Aorta (tissue), 5 donors: ENCODE measurements around the gene GCHFR. TPM values are rescaled to one million over a fixed set of nuclear protein-coding genes. Genes with fewer than 3 reads are reported as not detected.
A peak's percentile ranks its signal among the peaks of the same experiment; 100 is the strongest.

Source experiments
- ATAC-seq: fragments of 200-7000 bp; cut with Tn5 transposase; one replicate; pipeline ENCODE4 v1.9.1; 2022; ENCODE audit warnings: moderate library complexity; ENCODE audit not compliant: low FRiP score
- DNase-seq, 2 donors: peaks; one replicate each; pipeline ENCODE4 v3.0.0-alpha.2; 2020
- H3K27ac ChIP-seq, 2 donors: one replicate each; pipeline ENCODE4 v1.5.1; 2013; ENCODE audit warnings: low read length in 2 of 2, mild to moderate bottlenecking in 2 of 2, moderate library complexity in 2 of 2, control low read depth in 1 of 2, inconsistent platforms in 1 of 2, low read depth in 1 of 2
- H3K27me3 ChIP-seq, 2 donors: one replicate each; pipeline ENCODE4 v1.6.1; 2013; ENCODE audit warnings: control low read depth in 1 of 2, low read length in 1 of 2, mild to moderate bottlenecking in 1 of 2, moderate library complexity in 1 of 2; ENCODE audit not compliant: insufficient read depth in 2 of 2, control insufficient read depth in 1 of 2
- H3K36me3 ChIP-seq, 2 donors: one replicate each; pipeline ENCODE4 v1.6.1; 2013; ENCODE audit warnings: control low read depth in 1 of 2, low read length in 1 of 2, mild to moderate bottlenecking in 1 of 2; ENCODE audit not compliant: insufficient read depth in 2 of 2, control insufficient read depth in 1 of 2
- H3K4me1 ChIP-seq, 2 donors: one replicate each; pipeline ENCODE4 v1.6.1; 2013; ENCODE audit warnings: low read length in 2 of 2, control low read depth in 1 of 2, mild to moderate bottlenecking in 1 of 2, moderate library complexity in 1 of 2; ENCODE audit not compliant: insufficient read depth in 2 of 2, control insufficient read depth in 1 of 2
- H3K4me3 ChIP-seq, 2 donors: one replicate each; pipeline ENCODE4 v1.5.1; 2013; ENCODE audit warnings: low read length in 2 of 2, control low read depth in 1 of 2, mild to moderate bottlenecking in 1 of 2
- H3K9me3 ChIP-seq: one replicate; pipeline ENCODE4 v1.6.1; 2013; ENCODE audit warnings: mild to moderate bottlenecking, low read length; ENCODE audit not compliant: control insufficient read depth
- WGBS, 2 donors: extraction: QIAGEN DNeasy Blood & Tissue Kit; methylation state at CpG; one replicate each; pipeline ENCODE4 v1.1.7; 2013; 5-methylcytosine and 5-hydroxymethylcytosine counted together
- intact Hi-C, 2 donors: fragments of 100-400 bp; cut with DNase I; formaldehyde crosslinking; loops; one replicate each; pipeline versions ENCODE4 v1.14.2 to v1.15.0; 2022
- polyA plus RNA-seq, 2 donors: library from polyadenylated mRNA; stranded (reverse); fragments of 200-250 nt; gene quantifications; one replicate each; pipeline ENCODE4 v1.2.3, GENCODE V29; 2013
- total RNA-seq, 2 donors: library from RNA; stranded (reverse); fragmentation: NEBNext Ultra II Directional; extraction: Animal tissue kit (Norgen Biotek cat#: 25700); gene quantifications; one replicate each; pipeline ENCODE4 v1.2.1, GENCODE V29; 2021
- donor health status: healthy with polysubstance abuse.
- donor health status: Bipolar disorder and iron deficiency.
- donor health status: DM: no; HTN: no; CAD: no.
- donor health status: DM: no; HTN: no; CAD: no.
- donor health status: DM: yes; HTN: yes; CAD: no.

Gene GCHFR
- total and polyA plus RNA-seq, 4 donors, result 4.5 to 48.2 (median 14.3) TPM

GRCh38 chr15:40792394-40792793, 28.5 kb downstream of the GCHFR start:
- 92 to 95% methylated on average over 3 of the region's 3 CpGs for WGBS, 2 donors
- Histone ChIP-seq H3K4me1 (no peaks in the 10 kb centered on the region), H3K27me3 (no peaks in the 10 kb centered on the region), H3K27ac (no peak overlapping the region), H3K4me3 (no peak overlapping the region), H3K36me3 (no peaks in the 10 kb centered on the region), H3K9me3 (no peaks in the 10 kb centered on the region)
- DNase-seq (peak in 1 of 2 donors; percentile 14), ATAC-seq (no peak)
- intact Hi-C loops, result no loop called here

DNA sequence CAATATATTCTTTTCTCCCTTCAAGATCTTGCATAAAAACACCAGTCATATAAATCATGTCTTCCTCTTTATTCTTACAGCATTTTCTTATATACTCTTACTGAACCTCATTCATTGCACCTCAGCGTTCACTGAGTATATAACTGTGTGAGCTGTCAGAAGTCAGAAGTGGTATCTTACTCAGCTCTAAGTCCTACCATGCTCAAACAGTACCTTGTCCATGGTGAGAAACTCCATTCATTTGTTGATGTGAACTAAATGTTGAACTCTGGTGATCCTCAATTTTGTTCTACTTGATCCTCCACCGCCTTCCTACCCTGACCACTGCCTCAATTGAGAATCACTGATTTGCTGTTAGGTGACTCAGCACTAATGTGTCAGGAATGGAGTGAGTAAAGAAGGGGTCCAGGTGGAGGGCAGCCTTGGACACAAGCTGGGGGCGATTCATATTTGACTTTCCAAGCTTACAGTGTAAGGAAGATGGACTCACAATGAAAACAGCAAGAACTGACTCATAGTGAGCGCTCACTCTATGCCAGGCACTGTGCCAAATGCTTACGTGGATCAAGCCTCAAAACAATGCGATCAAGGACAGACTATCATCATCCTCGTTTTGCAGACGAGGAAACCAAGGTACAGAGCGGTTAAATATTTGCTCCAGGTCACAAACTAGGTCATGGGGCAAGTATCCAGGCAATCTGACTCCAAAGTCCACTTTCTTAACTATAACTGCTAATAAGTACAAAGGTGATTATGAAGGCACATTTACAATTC, 29.5 kb downstream of the GCHFR start:
- Histone ChIP-seq H3K27me3 (no peaks in the 10 kb centered on the region), H3K4me1 (no peaks in the 10 kb centered on the region), H3K36me3 (no peaks in the 10 kb centered on the region), H3K27ac (no peak overlapping the region), H3K4me3 (no peak overlapping the region), H3K9me3 (no peaks in the 10 kb centered on the region)
- intact Hi-C loops, result no loop called here
- WGBS, 2 donors, result 81 to 83% methylated on average over 9 of the region's 9 CpGs
- ATAC-seq (no peak), DNase-seq (peak; percentile 38 to 54)

GRCh38 chr15:40796041-40796440, 32.2 kb downstream of the GCHFR start:
- WGBS, 2 donors, result 88 to 89% methylated on average over 2 of the region's 2 CpGs
- no peak overlapping the region for H3K27ac ChIP-seq
- intact Hi-C loops, result no loop called here
- no peaks in the 10 kb centered on the region for H3K4me1 ChIP-seq
- H3K27me3 ChIP-seq, result no peaks in the 10 kb centered on the region
- ATAC-seq (no peak), DNase-seq (no peak)
- H3K9me3 ChIP-seq, result no peaks in the 10 kb centered on the region
- no peaks in the 10 kb centered on the region for H3K36me3 ChIP-seq
- H3K4me3 ChIP-seq, result no peak overlapping the region

- ATAC-seq, result no peak
- no peaks in the 10 kb centered on the region for H3K9me3 ChIP-seq
- intact Hi-C loops, result no loop called here
- 96 to 98% methylated on average over 5 of the region's 5 CpGs for WGBS, 2 donors
- peak in 1 of 2 donors; percentile 27 for DNase-seq
- H3K4me3 ChIP-seq, result no peak overlapping the region
- no peak overlapping the region for H3K27ac ChIP-seq
- no peaks in the 10 kb centered on the region for H3K4me1 ChIP-seq
- no peaks in the 10 kb centered on the region for H3K36me3 ChIP-seq
- H3K27me3 ChIP-seq, result no peaks in the 10 kb centered on the region
These were observed 32.6 kb downstream of the GCHFR start for GRCh38 chr15:40796512-40796911.

DNA sequence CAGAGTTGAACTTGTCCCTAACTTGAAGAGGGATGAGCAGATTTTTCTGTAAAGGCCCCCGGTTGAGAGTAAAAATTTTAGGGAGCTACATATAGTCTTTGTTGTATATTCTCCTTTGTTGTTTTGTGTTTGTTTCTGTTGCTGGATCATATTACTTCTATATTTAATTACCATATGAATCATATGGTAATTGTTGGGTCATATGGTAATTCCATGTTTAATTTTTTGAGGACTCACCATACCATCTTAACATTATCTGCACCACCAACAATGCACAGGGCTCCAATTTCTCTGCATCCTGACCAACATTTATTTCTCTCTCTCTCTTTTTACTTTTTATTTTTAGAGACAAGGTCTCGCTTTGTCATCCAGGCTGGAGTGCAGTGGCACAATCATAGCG, 35.7 kb downstream of the GCHFR start:
- ATAC-seq, result no peak

DNA sequence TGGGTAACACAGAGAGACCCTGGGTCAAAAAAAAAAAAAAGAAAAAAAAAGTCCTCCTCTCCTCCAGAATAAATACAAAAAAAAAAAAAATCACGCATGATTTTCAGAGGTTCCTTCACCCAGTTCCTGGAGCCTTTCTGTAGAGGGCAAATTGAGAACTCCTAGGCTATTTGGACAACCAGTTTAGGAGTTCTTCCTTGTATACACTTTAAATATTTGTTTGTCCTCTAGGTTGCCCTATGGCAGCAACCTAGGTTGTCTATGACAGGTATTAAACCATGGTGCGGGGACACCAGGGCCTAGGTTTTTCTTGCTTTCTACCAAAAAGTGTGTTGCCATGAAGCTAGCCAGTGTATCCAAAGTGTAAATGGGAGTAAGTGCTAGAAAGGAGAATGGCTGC, 39.2 kb downstream of the GCHFR start:
- ATAC-seq (no peak), DNase-seq (no peak)
- Histone ChIP-seq H3K27ac (no peak overlapping the region), H3K27me3 (no peaks in the 10 kb centered on the region), H3K4me3 (no peak overlapping the region), H3K4me1 (no peaks in the 10 kb centered on the region), H3K9me3 (no peaks in the 10 kb centered on the region), H3K36me3 (no peaks in the 10 kb centered on the region)
- intact Hi-C loops, result no loop called here
- WGBS, 2 donors, result 74 to 77% methylated on average over 2 of the region's 2 CpGs

More for the DNA sequence above, 35.7 kb downstream of the GCHFR start:
- no peak overlapping the region for H3K4me3 ChIP-seq
- intact Hi-C loops, result no loop called here
- no peak overlapping the region for H3K27ac ChIP-seq
- WGBS, 2 donors, result 92 to 96% methylated on average over 3 of the region's 3 CpGs
- no peaks in the 10 kb centered on the region for H3K9me3 ChIP-seq
- no peaks in the 10 kb centered on the region for H3K27me3 ChIP-seq
- H3K4me1 ChIP-seq, result no peaks in the 10 kb centered on the region
- no peaks in the 10 kb centered on the region for H3K36me3 ChIP-seq
- no peak for DNase-seq

DNA sequence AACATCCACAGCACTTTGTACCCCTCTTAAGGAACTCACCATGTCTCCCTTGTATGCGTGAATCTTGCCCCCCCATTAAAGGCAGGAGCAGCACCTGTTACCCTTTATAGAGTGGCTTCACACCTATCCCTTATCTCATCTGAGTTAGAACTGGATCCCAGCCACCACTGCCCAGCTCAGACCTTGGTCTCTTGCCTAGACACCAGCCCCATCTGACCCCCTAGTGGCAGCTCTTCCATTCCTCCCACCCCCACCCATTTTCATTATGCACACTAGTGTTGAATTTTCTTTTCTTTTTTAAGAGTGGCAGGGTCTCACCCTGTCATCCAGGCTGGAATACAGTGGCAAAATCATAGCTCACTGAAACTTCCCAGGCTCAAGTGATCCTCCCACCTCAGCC, 39.8 kb downstream of the GCHFR start:
- no peak overlapping the region for H3K4me3 ChIP-seq
- no peak for ATAC-seq
- WGBS, 2 donors, result 91 to 96% methylated on average over 1 of the region's 1 CpG
- no peaks in the 10 kb centered on the region for H3K36me3 ChIP-seq
- no peaks in the 10 kb centered on the region for H3K9me3 ChIP-seq
- peak in 1 of 2 donors; percentile 11 for DNase-seq
- no peak overlapping the region for H3K27ac ChIP-seq
- no peaks in the 10 kb centered on the region for H3K4me1 ChIP-seq
- intact Hi-C loops, result no loop called here
- no peaks in the 10 kb centered on the region for H3K27me3 ChIP-seq

- Histone ChIP-seq H3K36me3 (no peaks in the 10 kb centered on the region), H3K4me3 (peak overlapping the region; percentile 87 to 99), H3K4me1 (no peaks in the 10 kb centered on the region), H3K27ac (peak overlapping the region in 1 of 2 donors; percentile 84), H3K27me3 (no peaks in the 10 kb centered on the region), H3K9me3 (no peaks in the 10 kb centered on the region)
- no peak for DNase-seq
- intact Hi-C loops, result loop anchor here (5.0 kb wide), 1 partner anchor 44 kb away; the partner anchor contains the start of gene GCHFR (in 2 of the 2)
- WGBS, 2 donors, result 0 to 1% methylated on average over 2 of the region's 2 CpGs
- no peak for ATAC-seq
These were observed 42.8 kb downstream of the GCHFR start for GRCh38 chr15:40806672-40807027.
